Pancreas (tissue), 10 donors: ENCODE measurements around the gene ABCC11. TPM values are rescaled to one million over a fixed set of nuclear protein-coding genes. Genes with fewer than 3 reads are reported as not detected.

ENCODE experiments used
- ATAC-seq, 4 donors: fragments of 200-7000 bp; cut with Tn5 transposase; one replicate each; pipeline versions ENCODE4 v1.8.0 to v1.9.1; 2020; ENCODE audit warnings: mild to moderate bottlenecking in 4 of 4, moderate library complexity in 4 of 4
- DNase-seq, 6 donors: peaks; one replicate each; pipeline ENCODE4 v3.0.0-alpha.2; 2020
- FAIRE-seq: peaks from 2 replicates; lab custom pipeline; 2012; peaks lifted over from hg19 to GRCh38; lab: Jason Lieb, UNC
- H3K27ac ChIP-seq, 4 donors: fragments of 200-600 bp; sonication (generic); 1 replicate in 3 of 4; 2 replicates in 1 of 4; pipeline versions ENCODE4 v1.5.0 to v1.8.0; 2020
- H3K27me3 ChIP-seq, 4 donors: fragments of 200-600 bp; one replicate each; pipeline ENCODE4 v1.8.0; 2021
- H3K36me3 ChIP-seq, 3 donors: fragments of 200-600 bp; sonication (generic) in 1 of 3; one replicate each; pipeline versions ENCODE4 v1.5.0 to v1.8.0; 2020 to 2021
- H3K4me1 ChIP-seq, 3 donors: fragments of 200-600 bp; one replicate each; pipeline ENCODE4 v1.8.0; 2021
- H3K4me3 ChIP-seq, 4 donors: fragments of 200-600 bp; sonication (generic) in 2 of 4; one replicate each; pipeline versions ENCODE4 v1.5.0 to v1.8.0; 2020 to 2021
- H3K9me3 ChIP-seq, 4 donors: fragments of 200-600 bp; one replicate each; pipeline ENCODE4 v1.8.0; 2021
- CTCF ChIP-seq, 4 donors: fragments of 200-600 bp; sonication (generic) in 3 of 4; IDR thresholded peaks; one replicate each; pipeline versions ENCODE4 v1.5.0 to v1.8.0; 2021; ENCODE audit warnings: antibody characterized with exemption in 4 of 4
- WGBS, 2 donors: extraction: QIAGEN DNeasy Blood & Tissue Kit; methylation state at CpG; one replicate each; pipeline ENCODE4 v1.1.7; 2013; 5-methylcytosine and 5-hydroxymethylcytosine counted together
- intact Hi-C, 3 donors: fragments of 100-400 bp; cut with DNase I; formaldehyde crosslinking; loops; one replicate each; pipeline versions ENCODE4 v1.11.1 to v1.14.2; 2022
- polyA plus RNA-seq, 2 donors: library from polyadenylated mRNA; stranded (reverse); fragments of 200-250 nt; gene quantifications; one replicate each; pipeline ENCODE4 v1.2.3, GENCODE V29; 2013
- total RNA-seq, 6 donors: library from RNA; stranded (reverse); fragmentation: NEBNext Ultra II Directional in 4 of 6; extraction: Animal tissue kit (Norgen Biotek cat#: 25700) in 4 of 6; gene quantifications; one replicate each; pipeline versions ENCODE4 v1.2.1 to v1.2.4, GENCODE V29; 2021 to 2023
- donor health status: healthy with polysubstance abuse.
- donor health status: DM: no; HTN: no; CAD: no; lungs with moderate emphysema.
- donor health status: DM: no; HTN: no; CAD: no.
- donor health status: control.
- donor health status: control.
- donor health status: Bipolar disorder and iron deficiency.
- donor health status: DM: yes; HTN: yes; CAD: no.
- donor health status: DM: no; HTN: no; CAD: no.
- donor health status: DM: no; HTN: no; CAD: no.
- donor health status: DM: yes; HTN: yes; CAD: no.

ABCC11 gene
- total and polyA plus RNA-seq, 8 donors, result 0.11 to 0.41 (median 0.26) TPM; not detected in 1

- Histone ChIP-seq H3K4me1 (no peaks in the 10 kb centered on the region), H3K27me3 (no peaks in the 10 kb centered on the region), H3K4me3 (no peak overlapping the region), H3K9me3 (no peaks in the 10 kb centered on the region), H3K36me3 (no peaks in the 10 kb centered on the region), H3K27ac (no peak overlapping the region)
- ATAC-seq, result no peak
- TF ChIP-seq CTCF (IDR thresholded peaks at IDR 0.05), result no peak
- intact Hi-C loops, result no loop called here
- FAIRE-seq, result no peak
- 83 to 85% methylated on average over 9 of the region's 9 CpGs for WGBS, 2 donors
- no peak for DNase-seq
These were observed 66.4 kb downstream of the ABCC11 start for GRCh38 chr16:48180868-48181480.

- ATAC-seq, result no peak
- Histone ChIP-seq H3K36me3 (no peaks in the 10 kb centered on the region), H3K9me3 (no peaks in the 10 kb centered on the region), H3K27me3 (no peaks in the 10 kb centered on the region), H3K4me3 (no peak overlapping the region), H3K4me1 (no peaks in the 10 kb centered on the region), H3K27ac (no peak overlapping the region)
- no peak for DNase-seq
- no peak for FAIRE-seq
- intact Hi-C loops, result no loop called here
- 70 to 74% methylated on average over 20 of the region's 20 CpGs for WGBS, 2 donors
- no peak for TF ChIP-seq CTCF (IDR thresholded peaks at IDR 0.05)
These were observed 70.5 kb downstream of the ABCC11 start for GRCh38 chr16:48176635-48177408.

GRCh38 chr16:48173889-48174288 lies 73.5 kb downstream of the ABCC11 start:
- no peak overlapping the region for H3K4me3 ChIP-seq
- ATAC-seq (no peak), DNase-seq (no peak), FAIRE-seq (no peak)
- intact Hi-C loops, result no loop called here
- no peaks in the 10 kb centered on the region for H3K36me3 ChIP-seq
- H3K27me3 ChIP-seq, result no peaks in the 10 kb centered on the region
- H3K4me1 ChIP-seq, result no peaks in the 10 kb centered on the region
- H3K27ac ChIP-seq, result no peak overlapping the region
- no peaks in the 10 kb centered on the region for H3K9me3 ChIP-seq
- WGBS, 2 donors, result 32 to 93% methylated on average over 1 of the region's 1 CpG
- no peak for TF ChIP-seq CTCF (IDR thresholded peaks at IDR 0.05)

GRCh38 chr16:48172682-48173081 lies 74.7 kb downstream of the ABCC11 start:
- Histone ChIP-seq H3K4me3 (no peak overlapping the region), H3K27ac (no peak overlapping the region), H3K9me3 (no peaks in the 10 kb centered on the region), H3K27me3 (no peaks in the 10 kb centered on the region), H3K36me3 (no peaks in the 10 kb centered on the region), H3K4me1 (no peaks in the 10 kb centered on the region)
- intact Hi-C loops, result no loop called here
- ATAC-seq (no peak), FAIRE-seq (no peak), DNase-seq (no peak)
- whole genome bisulfite sequencing, 2 donors, result 55 to 57% methylated on average over 1 of the region's 1 CpG
- no peak for TF ChIP-seq CTCF (IDR thresholded peaks at IDR 0.05)

GRCh38 chr16:48169896-48170295 lies 77.4 kb downstream of the ABCC11 start:
- Histone ChIP-seq H3K9me3 (no peaks in the 10 kb centered on the region), H3K4me3 (no peak overlapping the region), H3K4me1 (no peaks in the 10 kb centered on the region), H3K36me3 (no peaks in the 10 kb centered on the region), H3K27ac (no peak overlapping the region), H3K27me3 (no peaks in the 10 kb centered on the region)
- DNase-seq (no peak), ATAC-seq (no peak), FAIRE-seq (no peak)
- TF ChIP-seq CTCF (IDR thresholded peaks at IDR 0.05), result no peak
- intact Hi-C loops, result loop anchor here in 2 of 3 donors (5.0 to 10.0 kb wide), 3 partner anchors 1125 to 1225 kb away; no protein-coding TSS in a partner anchor
- WGBS, 2 donors, result 80 to 81% methylated on average over 8 of the region's 8 CpGs
